Measurements from ENCODE around the gene GPR35.

- no peak for TF ChIP-seq NFE2 (CRISPR knock-in tag; IDR thresholded peaks at IDR 0.05)
- TF ChIP-seq SRF (IDR thresholded peaks at IDR 0.05; ENCODE audit: low read depth, low read length): no peak
- TF ChIP-seq EHMT2 (IDR thresholded peaks at IDR 0.05; ENCODE audit: borderline replicate concordance, low read depth, low read length): no peak
- no peak for TF ChIP-seq TCF12 (IDR thresholded peaks at IDR 0.05)
- TF ChIP-seq TCF12 (CRISPR knock-in tag; IDR thresholded peaks at IDR 0.05): no peak
Measured at GRCh38 chr2:240672076-240672700, 46.9 kb downstream of the GPR35 start.
